Measurements from ENCODE around the gene NXPH1. TPM values are rescaled to one million over a fixed set of nuclear protein-coding genes. Genes with fewer than 3 reads are reported as not detected.
A peak's percentile ranks its signal among the peaks of the same experiment; 100 is the strongest.

The NXPH1 gene
- total RNA-seq, 1 donor from 2014 or later: 3.8 TPM

- no peaks in the 10 kb centered on the region for H3K36me3 Mint-ChIP-seq (ENCODE audit: unreplicated experiment)
- no peak for TF ChIP-seq CTCF (IDR thresholded peaks at IDR 0.05; ENCODE audit: partially characterized antibody, unreplicated experiment)
- H3K4me3 Mint-ChIP-seq (ENCODE audit: unreplicated experiment): peak overlapping the region; percentile 99
- H3K9me3 Mint-ChIP-seq (ENCODE audit: unreplicated experiment): peaks cover 9% of the 10 kb centered on the region
- no peak for DNase-seq
- H3K27me3 Mint-ChIP-seq (ENCODE audit: unreplicated experiment): peaks cover 22% of the 10 kb centered on the region
- H3K27ac Mint-ChIP-seq (ENCODE audit: unreplicated experiment): no peak overlapping the region
- peaks cover 19% of the 10 kb centered on the region for H3K4me1 Mint-ChIP-seq (ENCODE audit: low read depth, unreplicated experiment)
These were observed 11.0 kb downstream of the NXPH1 start for GRCh38 chr7:8444468-8444769.

- H3K4me1 Mint-ChIP-seq (ENCODE audit: low read depth, unreplicated experiment): peaks cover 27% of the 10 kb centered on the region
- no peaks in the 10 kb centered on the region for H3K9me3 Mint-ChIP-seq (ENCODE audit: unreplicated experiment)
- no peaks in the 10 kb centered on the region for H3K36me3 Mint-ChIP-seq (ENCODE audit: unreplicated experiment)
- no peak for TF ChIP-seq CTCF (IDR thresholded peaks at IDR 0.05; ENCODE audit: partially characterized antibody, unreplicated experiment)
- H3K27ac Mint-ChIP-seq (ENCODE audit: unreplicated experiment): no peak overlapping the region
- no peak for DNase-seq
- H3K4me3 Mint-ChIP-seq (ENCODE audit: unreplicated experiment): no peak overlapping the region
- H3K27me3 Mint-ChIP-seq (ENCODE audit: unreplicated experiment): no peaks in the 10 kb centered on the region
These were observed 20.1 kb downstream of the NXPH1 start for GRCh38 chr7:8453535-8453934.

GRCh38 chr7:8455426-8455825, 22.0 kb downstream of the NXPH1 start:
- Mint-ChIP-seq H3K4me3 (ENCODE audit: unreplicated experiment) (no peak overlapping the region), H3K9me3 (ENCODE audit: unreplicated experiment) (no peaks in the 10 kb centered on the region)
- TF ChIP-seq CTCF (IDR thresholded peaks at IDR 0.05; ENCODE audit: partially characterized antibody, unreplicated experiment): no peak

GRCh38 chr7:8462309-8462708, 28.9 kb downstream of the NXPH1 start:
- H3K27me3 Mint-ChIP-seq (ENCODE audit: unreplicated experiment): no peaks in the 10 kb centered on the region
- no peak overlapping the region for H3K27ac Mint-ChIP-seq (ENCODE audit: unreplicated experiment)
- DNase-seq: no peak
- H3K4me3 Mint-ChIP-seq (ENCODE audit: unreplicated experiment): no peak overlapping the region
- H3K36me3 Mint-ChIP-seq (ENCODE audit: unreplicated experiment): no peaks in the 10 kb centered on the region
- TF ChIP-seq CTCF (IDR thresholded peaks at IDR 0.05; ENCODE audit: partially characterized antibody, unreplicated experiment): no peak
- no peaks in the 10 kb centered on the region for H3K9me3 Mint-ChIP-seq (ENCODE audit: unreplicated experiment)
- H3K4me1 Mint-ChIP-seq (ENCODE audit: low read depth, unreplicated experiment): peaks cover 8% of the 10 kb centered on the region

More at GRCh38 chr7:8455426-8455825, 22.0 kb downstream of the NXPH1 start:
- Mint-ChIP-seq H3K27ac (ENCODE audit: unreplicated experiment) (peak overlapping the region; percentile 70), H3K4me1 (ENCODE audit: low read depth, unreplicated experiment) (peaks cover 20% of the 10 kb centered on the region), H3K36me3 (ENCODE audit: unreplicated experiment) (no peaks in the 10 kb centered on the region), H3K27me3 (ENCODE audit: unreplicated experiment) (no peaks in the 10 kb centered on the region)
- no peak for DNase-seq

- TF ChIP-seq CTCF (IDR thresholded peaks at IDR 0.05; ENCODE audit: partially characterized antibody, unreplicated experiment): no peak
- H3K4me1 Mint-ChIP-seq (ENCODE audit: low read depth, unreplicated experiment): peaks cover 8% of the 10 kb centered on the region
- H3K36me3 Mint-ChIP-seq (ENCODE audit: unreplicated experiment): no peaks in the 10 kb centered on the region
- no peaks in the 10 kb centered on the region for H3K9me3 Mint-ChIP-seq (ENCODE audit: unreplicated experiment)
- H3K27ac Mint-ChIP-seq (ENCODE audit: unreplicated experiment): no peak overlapping the region
- H3K4me3 Mint-ChIP-seq (ENCODE audit: unreplicated experiment): no peak overlapping the region
- no peak for DNase-seq
- H3K27me3 Mint-ChIP-seq (ENCODE audit: unreplicated experiment): no peaks in the 10 kb centered on the region
These were observed 31.9 kb downstream of the NXPH1 start for GRCh38 chr7:8465338-8465737.

All from glutamatergic neuron (in vitro differentiated cells).